Thymus (tissue), 11 donors: Measurements from ENCODE around the gene TRIM8. TPM values are rescaled to one million over a fixed set of nuclear protein-coding genes. Genes with fewer than 3 reads are reported as not detected.

Source experiments
- DNase-seq, 9 donors: peaks; one replicate each; pipeline ENCODE4 v3.0.0-alpha.2; 2013; ENCODE audit warnings: low spot score in 9 of 9, low read depth in 6 of 9, missing footprints in 1 of 9
- H3K27ac ChIP-seq, 2 donors: one replicate each; pipeline ENCODE4 v1.5.1; 2013; ENCODE audit warnings: control low read depth in 1 of 2, low read depth in 1 of 2, low read length in 1 of 2, mild to moderate bottlenecking in 1 of 2, moderate library complexity in 1 of 2
- H3K27me3 ChIP-seq, 2 donors: one replicate each; pipeline ENCODE4 v1.5.1; 2013; ENCODE audit warnings: low read length in 1 of 2; ENCODE audit not compliant: control insufficient read depth in 2 of 2, insufficient read depth in 1 of 2
- H3K36me3 ChIP-seq, 2 donors: one replicate each; pipeline ENCODE4 v1.5.1; 2013; ENCODE audit warnings: low read length in 1 of 2, mild to moderate bottlenecking in 1 of 2, moderate library complexity in 1 of 2; ENCODE audit not compliant: control insufficient read depth in 2 of 2, insufficient read depth in 2 of 2
- H3K4me1 ChIP-seq, 2 donors: one replicate each; pipeline ENCODE4 v1.5.1; 2013; ENCODE audit warnings: low read length in 2 of 2; ENCODE audit not compliant: control insufficient read depth in 2 of 2, insufficient read depth in 2 of 2
- H3K4me3 ChIP-seq, 2 donors: one replicate each; pipeline ENCODE4 v1.5.1; 2013; ENCODE audit warnings: low read length in 2 of 2, control low read depth in 1 of 2, mild to moderate bottlenecking in 1 of 2
- H3K9me3 ChIP-seq, 2 donors: one replicate each; pipeline ENCODE4 v1.5.1; 2013; ENCODE audit warnings: low read length in 1 of 2, mild to moderate bottlenecking in 1 of 2; ENCODE audit not compliant: control insufficient read depth in 2 of 2, insufficient read depth in 1 of 2
- WGBS: extraction: QIAGEN DNeasy Blood & Tissue Kit; methylation state at CpG from one replicate; pipeline ENCODE4 v1.1.7; 2013; 5-methylcytosine and 5-hydroxymethylcytosine counted together
- polyA plus RNA-seq: library from polyadenylated mRNA; stranded (reverse); fragments of 200-250 nt; gene quantifications from one replicate; pipeline ENCODE4 v1.2.3, GENCODE V29; 2013
- total RNA-seq: library from RNA; stranded (reverse); fragments of 120-200 nt; gene quantifications from one replicate; pipeline ENCODE4 v1.2.4, GENCODE V29; 2013
- donor health status: healthy.

Gene TRIM8
- total and polyA plus RNA-seq, 2 donors, result 21.7 to 65.5 TPM

- H3K36me3 ChIP-seq, result peaks cover 25 to 34% of the 10 kb centered on the region in 2 donors
- no peaks in the 10 kb centered on the region for H3K9me3 ChIP-seq
- peaks cover 4 to 41% of the 10 kb centered on the region in 2 donors for H3K4me1 ChIP-seq
- WGBS, result 40% methylated on average over 8 of the region's 8 CpGs
- no peak overlapping the region for H3K4me3 ChIP-seq
- no peaks in the 10 kb centered on the region for H3K27me3 ChIP-seq
- H3K27ac ChIP-seq, result peak overlapping the region; percentile 83 to 87
- DNase-seq, result peak in 3 of 9 donors; percentile 29 to 71 (median 55)
Observed at GRCh38 chr10:102612964-102613275, 31.4 kb upstream of the TRIM8 start.

- Histone ChIP-seq H3K36me3 (peaks cover 27 to 35% of the 10 kb centered on the region in 2 donors), H3K27me3 (no peaks in the 10 kb centered on the region), H3K9me3 (no peaks in the 10 kb centered on the region), H3K4me1 (peaks cover 4 to 41% of the 10 kb centered on the region in 2 donors), H3K4me3 (no peak overlapping the region), H3K27ac (peak overlapping the region; percentile 83 to 87)
- no peak for DNase-seq
- 92% methylated on average over 7 of the region's 7 CpGs for WGBS
Observed at GRCh38 chr10:102613286-102613685, 31.0 kb upstream of the TRIM8 start.

GRCh38 chr10:102613785-102614184 is 30.5 kb upstream of the TRIM8 start:
- Histone ChIP-seq H3K27me3 (no peaks in the 10 kb centered on the region), H3K4me3 (no peak overlapping the region), H3K9me3 (no peaks in the 10 kb centered on the region), H3K4me1 (peaks cover 4 to 41% of the 10 kb centered on the region in 2 donors), H3K36me3 (peaks cover 27 to 37% of the 10 kb centered on the region in 2 donors), H3K27ac (no peak overlapping the region)
- 85% methylated on average over 8 of the region's 8 CpGs for WGBS
- DNase-seq, result no peak

- Histone ChIP-seq H3K27ac (no peak overlapping the region), H3K27me3 (no peaks in the 10 kb centered on the region), H3K4me3 (no peak overlapping the region), H3K4me1 (peaks cover 4 to 49% of the 10 kb centered on the region in 2 donors), H3K36me3 (peaks cover 27 to 43% of the 10 kb centered on the region in 2 donors), H3K9me3 (no peaks in the 10 kb centered on the region)
- DNase-seq, result no peak
- 97% methylated on average over 5 of the region's 5 CpGs for WGBS
Observed at GRCh38 chr10:102614888-102615287, 29.4 kb upstream of the TRIM8 start.

GRCh38 chr10:102615361-102615760 is 28.9 kb upstream of the TRIM8 start:
- Histone ChIP-seq H3K4me3 (no peak overlapping the region), H3K36me3 (peaks cover 30 to 43% of the 10 kb centered on the region in 2 donors), H3K27me3 (no peaks in the 10 kb centered on the region), H3K4me1 (peaks cover 4 to 53% of the 10 kb centered on the region in 2 donors), H3K9me3 (no peaks in the 10 kb centered on the region), H3K27ac (no peak overlapping the region)
- WGBS, result 90% methylated on average over 7 of the region's 7 CpGs
- DNase-seq, result no peak

GRCh38 chr10:102616066-102616770 is 28.1 kb upstream of the TRIM8 start:
- DNase-seq, result no peak
- H3K36me3 ChIP-seq, result peaks cover 34 to 44% of the 10 kb centered on the region in 2 donors
- H3K4me3 ChIP-seq, result no peak overlapping the region
- no peak overlapping the region for H3K27ac ChIP-seq
- H3K9me3 ChIP-seq, result no peaks in the 10 kb centered on the region
- 67% methylated on average over 1 of the region's 1 CpG for WGBS
- peaks cover 4 to 57% of the 10 kb centered on the region in 2 donors for H3K4me1 ChIP-seq
- H3K27me3 ChIP-seq, result no peaks in the 10 kb centered on the region

GRCh38 chr10:102617041-102617440 is 27.2 kb upstream of the TRIM8 start:
- DNase-seq, result no peak
- peaks cover 34 to 49% of the 10 kb centered on the region in 2 donors for H3K36me3 ChIP-seq
- H3K4me1 ChIP-seq, result peaks cover 4 to 57% of the 10 kb centered on the region in 2 donors
- 98% methylated on average over 9 of the region's 9 CpGs for WGBS
- no peaks in the 10 kb centered on the region for H3K27me3 ChIP-seq
- H3K4me3 ChIP-seq, result no peak overlapping the region
- H3K27ac ChIP-seq, result no peak overlapping the region
- H3K9me3 ChIP-seq, result no peaks in the 10 kb centered on the region

- Histone ChIP-seq H3K4me3 (no peak overlapping the region), H3K9me3 (no peaks in the 10 kb centered on the region), H3K27me3 (no peaks in the 10 kb centered on the region), H3K4me1 (peaks cover under 1 to 50% of the 10 kb centered on the region in 2 donors), H3K36me3 (peaks cover 34 to 49% of the 10 kb centered on the region in 2 donors), H3K27ac (no peak overlapping the region)
- 98% methylated on average over 8 of the region's 8 CpGs for WGBS
- no peak for DNase-seq
Observed at GRCh38 chr10:102617816-102618215, 26.5 kb upstream of the TRIM8 start.

- peaks cover 0 to 7% of the 10 kb centered on the region in 2 donors for H3K9me3 ChIP-seq
- DNase-seq, result no peak
- H3K36me3 ChIP-seq, result peaks cover 34 to 46% of the 10 kb centered on the region in 2 donors
- WGBS, result 94% methylated on average over 14 of the region's 14 CpGs
- H3K4me3 ChIP-seq, result no peak overlapping the region
- H3K27ac ChIP-seq, result no peak overlapping the region
- peaks cover 0 to 36% of the 10 kb centered on the region in 2 donors for H3K4me1 ChIP-seq
- no peaks in the 10 kb centered on the region for H3K27me3 ChIP-seq
Observed at GRCh38 chr10:102619281-102619981, 24.8 kb upstream of the TRIM8 start.
